MM.1S (cell line): Measurements from ENCODE around the gene ISLR.

Experiments
- EZH2 ChIP-seq: fragments of 300-600 bp; sonication (generic); optimal IDR thresholded peaks from 2 replicates; pipeline ENCODE3; 2017; ENCODE audit warnings: low read depth, mild to moderate bottlenecking, antibody characterized with exemption, low read length, mixed read lengths
- TF ChIP-seq, protein P1 (sequence below): fragments of 300-600 bp; sonication (generic); IDR thresholded peaks from 2 replicates; pipeline ENCODE4 v1.5.1; 2016; ENCODE audit warnings: antibody characterized with exemption, low read length, mixed read lengths

DNA sequence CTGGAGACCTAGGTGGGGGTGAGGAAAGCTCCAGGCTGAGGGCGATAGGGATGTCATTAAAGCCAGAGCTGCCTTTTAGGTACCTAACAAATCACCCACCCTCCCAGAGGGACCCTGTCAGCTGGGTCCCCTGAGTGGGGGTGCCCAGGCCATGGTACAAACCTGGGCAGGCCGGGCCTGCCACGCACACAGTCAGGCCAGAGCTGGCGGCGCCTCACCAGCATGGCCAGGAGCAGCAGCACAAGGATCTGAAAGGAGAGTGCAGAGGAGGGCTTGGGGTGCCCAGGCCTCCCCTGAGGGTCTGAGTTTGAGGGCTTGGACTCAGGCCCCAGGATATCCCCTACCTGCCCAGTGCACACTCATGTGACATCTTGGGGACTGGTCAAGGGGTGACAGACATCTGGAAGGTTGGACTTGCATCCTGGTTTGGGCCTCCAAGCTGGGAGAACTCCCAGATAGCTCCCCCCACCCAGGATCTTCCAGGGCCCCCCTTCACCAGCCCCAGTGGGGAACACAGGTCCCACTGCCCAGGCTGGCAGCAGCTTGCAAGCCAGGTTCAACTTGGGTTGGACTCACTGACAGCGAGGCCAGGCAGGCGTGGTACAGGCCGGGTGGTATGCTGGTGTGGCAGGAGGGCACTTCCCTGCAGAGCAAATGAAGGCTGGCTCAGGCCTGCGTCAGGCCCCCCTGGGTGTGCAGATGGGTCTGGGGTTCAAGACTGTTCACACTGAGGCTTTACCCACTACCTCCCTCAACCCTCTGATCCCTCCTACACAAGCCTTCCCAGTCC is 23.9 kb downstream of the ISLR start:
- TF ChIP-seq, protein P1, sequence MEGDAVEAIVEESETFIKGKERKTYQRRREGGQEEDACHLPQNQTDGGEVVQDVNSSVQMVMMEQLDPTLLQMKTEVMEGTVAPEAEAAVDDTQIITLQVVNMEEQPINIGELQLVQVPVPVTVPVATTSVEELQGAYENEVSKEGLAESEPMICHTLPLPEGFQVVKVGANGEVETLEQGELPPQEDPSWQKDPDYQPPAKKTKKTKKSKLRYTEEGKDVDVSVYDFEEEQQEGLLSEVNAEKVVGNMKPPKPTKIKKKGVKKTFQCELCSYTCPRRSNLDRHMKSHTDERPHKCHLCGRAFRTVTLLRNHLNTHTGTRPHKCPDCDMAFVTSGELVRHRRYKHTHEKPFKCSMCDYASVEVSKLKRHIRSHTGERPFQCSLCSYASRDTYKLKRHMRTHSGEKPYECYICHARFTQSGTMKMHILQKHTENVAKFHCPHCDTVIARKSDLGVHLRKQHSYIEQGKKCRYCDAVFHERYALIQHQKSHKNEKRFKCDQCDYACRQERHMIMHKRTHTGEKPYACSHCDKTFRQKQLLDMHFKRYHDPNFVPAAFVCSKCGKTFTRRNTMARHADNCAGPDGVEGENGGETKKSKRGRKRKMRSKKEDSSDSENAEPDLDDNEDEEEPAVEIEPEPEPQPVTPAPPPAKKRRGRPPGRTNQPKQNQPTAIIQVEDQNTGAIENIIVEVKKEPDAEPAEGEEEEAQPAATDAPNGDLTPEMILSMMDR: no peak
- TF ChIP-seq EZH2: no peak
